H9 (cell line): Measurements from ENCODE around the gene TYW5. TPM values are rescaled to one million over a fixed set of nuclear protein-coding genes. Genes with fewer than 3 reads are reported as not detected.

Experiments
- DNase-seq: peaks from one replicate; pipeline ENCODE4 v3.0.0-alpha.2; 2017
- H2AFZ ChIP-seq: one replicate; pipeline ENCODE4 v1.6.1; 2013; ENCODE audit warnings: mild to moderate bottlenecking, low read length, control low read depth, moderate library complexity
- H2AK5ac ChIP-seq: 2 replicates; pipeline ENCODE4 v1.6.1; 2013; ENCODE audit warnings: low read length, control low read depth, mixed read lengths; ENCODE audit not compliant: insufficient read length
- H2BK120ac ChIP-seq: one replicate; pipeline ENCODE4 v1.6.1; 2013; ENCODE audit warnings: low read depth, mild to moderate bottlenecking, low read length, control low read depth, inconsistent platforms; ENCODE audit not compliant: poor library complexity, severe bottlenecking
- H2BK12ac ChIP-seq: 2 replicates; pipeline ENCODE4 v1.6.1; 2013; ENCODE audit warnings: low read length, control low read depth, mixed read lengths, low read depth; ENCODE audit not compliant: insufficient read length
- H2BK15ac ChIP-seq: 2 replicates; pipeline ENCODE4 v1.6.1; 2013; ENCODE audit warnings: low read depth, low read length, control low read depth
- H2BK20ac ChIP-seq: one replicate; pipeline ENCODE4 v1.6.1; 2013; ENCODE audit warnings: low read depth, mild to moderate bottlenecking, low read length, control low read depth, inconsistent platforms; ENCODE audit not compliant: poor library complexity, severe bottlenecking
- H2BK5ac ChIP-seq: 2 replicates; pipeline ENCODE4 v1.6.1; 2013; ENCODE audit warnings: low read length, control low read depth, mixed read lengths; ENCODE audit not compliant: insufficient read length
- H3K14ac ChIP-seq: 2 replicates; pipeline ENCODE4 v1.6.1; 2013; ENCODE audit warnings: low read length, control low read depth; ENCODE audit not compliant: insufficient read depth
- H3K18ac ChIP-seq: 2 replicates; pipeline ENCODE4 v1.6.1; 2013; ENCODE audit warnings: low read depth, mild to moderate bottlenecking, mixed read lengths, low read length, control low read depth; ENCODE audit not compliant: insufficient read length
- H3K23ac ChIP-seq: 2 replicates; pipeline ENCODE4 v1.6.1; 2013; ENCODE audit warnings: low read length, control low read depth, mixed read lengths, low read depth; ENCODE audit not compliant: insufficient read length
- H3K23me2 ChIP-seq: 2 replicates; pipeline ENCODE4 v1.6.1; 2013; ENCODE audit warnings: low read depth, mild to moderate bottlenecking, mixed read lengths, low read length, control low read depth; ENCODE audit not compliant: insufficient read length, poor library complexity, severe bottlenecking
- H3K27ac ChIP-seq: 2 replicates; pipeline ENCODE4 v1.5.1; 2013; ENCODE audit warnings: low read length, control low read depth, mixed read lengths, low read depth; ENCODE audit not compliant: insufficient read length
- H3K27me3 ChIP-seq: 2 replicates; pipeline ENCODE4 v1.6.1; 2013; ENCODE audit warnings: low read length, control low read depth, inconsistent platforms; ENCODE audit not compliant: insufficient read depth
- H3K4ac ChIP-seq: 2 replicates; pipeline ENCODE4 v1.6.1; 2013; ENCODE audit warnings: low read depth, mild to moderate bottlenecking, control low read depth, inconsistent platforms, low read length, moderate library complexity
- H3K4me1 ChIP-seq: 2 replicates; pipeline ENCODE4 v1.6.1; 2013; ENCODE audit warnings: low read length, control low read depth, inconsistent platforms; ENCODE audit not compliant: insufficient read depth
- H3K4me2 ChIP-seq: 2 replicates; pipeline ENCODE4 v1.6.1; 2013; ENCODE audit warnings: low read length, control low read depth, mixed read lengths; ENCODE audit not compliant: insufficient read length, insufficient read depth
- H3K56ac ChIP-seq: 2 replicates; pipeline ENCODE4 v1.6.1; 2013; ENCODE audit warnings: low read depth, mild to moderate bottlenecking, mixed read lengths, low read length, control low read depth; ENCODE audit not compliant: insufficient read length
- H3K79me1 ChIP-seq: 2 replicates; pipeline ENCODE4 v1.6.1; 2013; ENCODE audit warnings: low read depth, mild to moderate bottlenecking, moderate library complexity, low read length, control low read depth, inconsistent platforms; ENCODE audit not compliant: insufficient read depth, poor library complexity, severe bottlenecking
- H3K79me2 ChIP-seq: 2 replicates; pipeline ENCODE4 v1.6.1; 2013; ENCODE audit warnings: low read length, control low read depth, inconsistent platforms; ENCODE audit not compliant: insufficient read depth
- H3K9ac ChIP-seq: 2 replicates; pipeline ENCODE4 v1.6.1; 2013; ENCODE audit warnings: low read length, control low read depth, mixed read lengths; ENCODE audit not compliant: insufficient read length; ENCODE audit errors: extremely low read depth
- H3K9me3 ChIP-seq: one replicate; pipeline ENCODE4 v1.6.1; 2013; ENCODE audit warnings: low read depth, low read length, inconsistent platforms; ENCODE audit not compliant: control insufficient read depth
- H3T11ph ChIP-seq: one replicate; pipeline ENCODE4 v1.6.1; 2013; ENCODE audit warnings: mild to moderate bottlenecking, low read length, control low read depth, inconsistent platforms
- H4K20me1 ChIP-seq: one replicate; pipeline ENCODE4 v1.6.1; 2013; ENCODE audit not compliant: control insufficient read depth, insufficient read length, insufficient read depth
- H4K5ac ChIP-seq: 2 replicates; pipeline ENCODE4 v1.6.1; 2013; ENCODE audit warnings: low read depth, mild to moderate bottlenecking, mixed read lengths, low read length, control low read depth; ENCODE audit not compliant: insufficient read length
- H4K8ac ChIP-seq: replicated peaks from 2 replicates; pipeline ENCODE4 v1.6.1; 2013; ENCODE audit warnings: low read length, control low read depth, mixed read lengths, low read depth; ENCODE audit not compliant: insufficient read length
- H4K91ac ChIP-seq: 2 replicates; pipeline ENCODE4 v1.6.1; 2013; ENCODE audit warnings: low read depth, mild to moderate bottlenecking, moderate library complexity, mixed read lengths, low read length, control low read depth; ENCODE audit not compliant: insufficient read length
- H3K27ac Mint-ChIP-seq, 3 experiments: 2 replicates in 2 of 3; 3 replicates in 1 of 3; pipeline ENCODE4 v1.8.0; 2020 to 2021; ENCODE audit warnings: mixed read lengths in 3 of 3, mild to moderate bottlenecking in 1 of 3, moderate library complexity in 1 of 3
- H3K27me3 Mint-ChIP-seq: 2 replicates; pipeline ENCODE4 v1.8.0; 2021; ENCODE audit warnings: low read depth, mild to moderate bottlenecking, moderate library complexity, mixed read lengths
- H3K36me3 Mint-ChIP-seq, 3 experiments: 2 replicates in 2 of 3; 3 replicates in 1 of 3; pipeline ENCODE4 v1.8.0; 2020 to 2021; ENCODE audit warnings: low read depth in 3 of 3, mixed read lengths in 3 of 3; ENCODE audit not compliant: insufficient read depth in 1 of 3
- H3K4me1 Mint-ChIP-seq, 2 experiments: 2 replicates each; pipeline ENCODE4 v1.8.0; 2020; ENCODE audit warnings: mixed read lengths in 2 of 2
- H3K4me3 Mint-ChIP-seq, 2 experiments: 2 replicates in 1 of 2; 3 replicates in 1 of 2; pipeline ENCODE4 v1.8.0; 2020 to 2021; ENCODE audit warnings: mild to moderate bottlenecking in 2 of 2, mixed read lengths in 2 of 2, moderate library complexity in 1 of 2
- H3K9me3 Mint-ChIP-seq, 2 experiments: 2 replicates in 1 of 2; 3 replicates in 1 of 2; pipeline ENCODE4 v1.8.0; 2020; ENCODE audit warnings: mild to moderate bottlenecking in 2 of 2, mixed read lengths in 2 of 2, moderate library complexity in 1 of 2
- WGBS: extraction: QIAGEN DNeasy Blood & Tissue Kit; methylation state at CpG from one replicate; pipeline ENCODE4 v1.1.7; 2013; ENCODE audit warnings: missing lambda C conversion rate, low lambda C conversion rate, mixed read lengths; ENCODE audit not compliant: insufficient read length; ENCODE audit errors: extremely low coverage; 5-methylcytosine and 5-hydroxymethylcytosine counted together
- total RNA-seq: library from RNA; stranded (reverse); gene quantifications from 2 replicates; pipeline ENCODE4 v1.2.1, GENCODE V29; 2021
- TF ChIP-seq, protein P1 (sequence below): fragments of 200-600 bp; sonication (generic); conservative IDR thresholded peaks from 3 replicates; pipeline ENCODE4 v1.8.0; 2021; ENCODE audit warnings: antibody characterized with exemption, mild to moderate bottlenecking

TYW5 gene
- total RNA-seq, 1 experiment from 2014 or later = 17.7 TPM

GRCh38 chr2:199994896-199995295, 39.6 kb upstream of the TYW5 start:
- no peaks in the 10 kb centered on the region for H3K79me2 ChIP-seq
- no peak overlapping the region for H3K27ac ChIP-seq
- no peaks in the 10 kb centered on the region for H3K9me3 ChIP-seq
- no peak overlapping the region for H3K56ac ChIP-seq
- H2BK5ac ChIP-seq = no peak overlapping the region
- Mint-ChIP-seq H3K27me3 (no peaks in the 10 kb centered on the region; the same call in 1 of the 2 replicates), H3K4me1 (no peaks in the 10 kb centered on the region), H3K27ac (no peak overlapping the region), H3K36me3 (no peaks in the 10 kb centered on the region), H3K4me3 (no peak overlapping the region), H3K9me3 (0 out of 5 replicates have a peak, but pooled peaks cover 0 to 1% of the 10 kb centered on the region in 2 experiments)
- H3K14ac ChIP-seq = no peak overlapping the region
- no peak overlapping the region for H2BK120ac ChIP-seq
- H4K8ac ChIP-seq = no peak overlapping the region
- no peaks in the 10 kb centered on the region for H3K79me1 ChIP-seq
- no peak overlapping the region for H4K91ac ChIP-seq
- no peak overlapping the region for H4K5ac ChIP-seq
- no peak overlapping the region for H3T11ph ChIP-seq
- no peaks in the 10 kb centered on the region for H3K4me1 ChIP-seq
- DNase-seq = no peak
- H2AK5ac ChIP-seq = no peak overlapping the region
- no peak overlapping the region for H3K4me2 ChIP-seq
- H2AFZ ChIP-seq = no peak overlapping the region
- H2BK12ac ChIP-seq = no peak overlapping the region
- H3K18ac ChIP-seq = no peak overlapping the region
- H2BK15ac ChIP-seq = no peak overlapping the region
- no CpG with 5 or more reads among the region's 2 CpGs for WGBS
- no peak overlapping the region for H3K4ac ChIP-seq
- H3K23me2 ChIP-seq = no peaks in the 10 kb centered on the region
- no peak overlapping the region for H2BK20ac ChIP-seq
- TF ChIP-seq, protein P1, sequence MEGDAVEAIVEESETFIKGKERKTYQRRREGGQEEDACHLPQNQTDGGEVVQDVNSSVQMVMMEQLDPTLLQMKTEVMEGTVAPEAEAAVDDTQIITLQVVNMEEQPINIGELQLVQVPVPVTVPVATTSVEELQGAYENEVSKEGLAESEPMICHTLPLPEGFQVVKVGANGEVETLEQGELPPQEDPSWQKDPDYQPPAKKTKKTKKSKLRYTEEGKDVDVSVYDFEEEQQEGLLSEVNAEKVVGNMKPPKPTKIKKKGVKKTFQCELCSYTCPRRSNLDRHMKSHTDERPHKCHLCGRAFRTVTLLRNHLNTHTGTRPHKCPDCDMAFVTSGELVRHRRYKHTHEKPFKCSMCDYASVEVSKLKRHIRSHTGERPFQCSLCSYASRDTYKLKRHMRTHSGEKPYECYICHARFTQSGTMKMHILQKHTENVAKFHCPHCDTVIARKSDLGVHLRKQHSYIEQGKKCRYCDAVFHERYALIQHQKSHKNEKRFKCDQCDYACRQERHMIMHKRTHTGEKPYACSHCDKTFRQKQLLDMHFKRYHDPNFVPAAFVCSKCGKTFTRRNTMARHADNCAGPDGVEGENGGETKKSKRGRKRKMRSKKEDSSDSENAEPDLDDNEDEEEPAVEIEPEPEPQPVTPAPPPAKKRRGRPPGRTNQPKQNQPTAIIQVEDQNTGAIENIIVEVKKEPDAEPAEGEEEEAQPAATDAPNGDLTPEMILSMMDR = no peak
- H3K27me3 ChIP-seq = no peaks in the 10 kb centered on the region
- H4K20me1 ChIP-seq = no peaks in the 10 kb centered on the region
- no peak overlapping the region for H3K23ac ChIP-seq
- no peak overlapping the region for H3K9ac ChIP-seq
